GM21717 (cell line): ENCODE measurements around the gene ZMAT3.
"Not testable (repeated sequence)": the region's sequence is repeated elsewhere in the genome, so short reads cannot be mapped to it uniquely, and the experiment has no call there.

ENCODE experiments used
- ATAC-seq: cut with Tn5 transposase; IDR thresholded peaks from one replicate; pipeline ENCODE4 v1.9.1; 2021; ENCODE audit warnings: mild to moderate bottlenecking, moderate library complexity; ENCODE audit not compliant: unreplicated experiment

ZMAT3 gene, protein sequence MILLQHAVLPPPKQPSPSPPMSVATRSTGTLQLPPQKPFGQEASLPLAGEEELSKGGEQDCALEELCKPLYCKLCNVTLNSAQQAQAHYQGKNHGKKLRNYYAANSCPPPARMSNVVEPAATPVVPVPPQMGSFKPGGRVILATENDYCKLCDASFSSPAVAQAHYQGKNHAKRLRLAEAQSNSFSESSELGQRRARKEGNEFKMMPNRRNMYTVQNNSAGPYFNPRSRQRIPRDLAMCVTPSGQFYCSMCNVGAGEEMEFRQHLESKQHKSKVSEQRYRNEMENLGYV

DNA sequence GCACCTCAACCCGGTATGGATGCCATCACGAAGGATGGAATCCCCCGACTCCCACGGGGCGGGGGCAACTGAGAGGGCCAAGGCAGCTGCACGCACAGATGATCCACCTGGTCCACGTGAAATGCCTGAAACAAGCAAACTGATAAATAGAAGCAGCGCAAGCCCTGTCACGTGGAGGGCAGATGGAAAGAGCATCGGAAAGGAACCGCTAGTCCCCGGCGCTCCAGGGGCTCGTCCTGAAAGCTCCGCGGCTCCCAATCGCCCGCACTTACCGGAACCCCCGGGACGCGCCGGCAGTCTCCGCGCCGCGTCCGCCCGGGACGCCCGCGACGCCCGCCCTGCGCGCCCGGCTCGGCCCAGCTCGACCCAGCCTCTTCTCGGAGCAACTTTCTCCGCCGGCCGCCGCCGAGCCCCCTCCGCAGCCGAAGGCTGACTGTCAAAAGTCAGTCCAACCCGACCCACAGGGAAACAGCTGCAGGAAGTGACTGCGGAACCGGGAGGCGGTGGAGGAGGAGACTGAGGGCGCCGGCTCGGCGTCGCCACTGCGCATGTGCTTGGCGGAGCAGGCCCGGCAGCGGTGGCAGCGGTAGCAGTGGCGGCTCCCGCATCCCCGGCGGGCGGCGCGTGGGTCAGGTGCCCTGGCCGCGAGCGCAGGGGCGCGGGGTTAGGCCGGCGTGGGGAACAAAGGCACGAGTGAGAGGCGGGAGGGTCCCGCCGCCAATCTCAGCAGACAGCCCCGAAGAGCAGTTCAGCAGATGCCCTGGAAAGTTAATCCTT is at the start of gene ZMAT3:
Gene ZMAT3, minus strand, starts transcription at position 487 of the 777 bp plus-strand sequence. CDS start 4,057 bp downstream, outside the sequence.
- ATAC-seq = peak; percentile 65

DNA sequence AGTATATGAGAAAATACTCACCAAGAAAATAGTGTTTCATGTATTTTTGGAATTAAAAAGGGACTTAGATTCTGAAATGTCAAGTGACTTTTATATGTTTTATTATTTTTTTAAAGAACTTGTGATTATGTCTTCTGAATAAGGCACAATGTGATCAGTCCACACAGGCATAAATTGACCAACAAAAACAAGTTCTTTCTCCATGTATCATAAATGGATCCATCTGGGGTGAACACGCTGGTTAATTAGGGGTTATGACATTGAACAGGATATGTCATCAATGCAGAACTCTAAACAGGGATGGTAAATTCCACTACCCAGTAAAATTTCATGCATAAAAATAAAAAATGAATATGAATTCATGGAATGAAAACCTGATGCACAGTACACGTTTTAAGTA is 45.2 kb upstream of the ZMAT3 start:
- no peak for ATAC-seq

DNA sequence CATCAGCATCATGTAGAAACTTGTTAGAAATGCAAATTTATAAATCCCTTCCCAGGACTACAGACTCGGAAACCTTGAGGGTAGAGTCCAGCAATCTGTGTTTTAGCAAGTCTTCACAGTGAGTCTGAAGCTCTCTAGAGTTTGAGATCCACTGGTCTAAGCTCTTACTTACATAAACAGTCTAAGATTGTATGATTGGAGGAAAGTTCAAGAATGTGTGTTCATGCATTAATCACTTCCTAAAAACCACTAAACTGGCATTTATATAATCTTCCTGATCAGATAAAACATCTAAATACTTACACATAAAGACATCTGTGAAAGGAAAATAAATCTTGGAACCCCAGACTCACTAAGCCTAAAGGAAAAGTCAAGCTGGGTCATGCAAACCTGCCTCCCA is 43.8 kb upstream of the ZMAT3 start:
- ATAC-seq = not testable (repeated sequence)

DNA sequence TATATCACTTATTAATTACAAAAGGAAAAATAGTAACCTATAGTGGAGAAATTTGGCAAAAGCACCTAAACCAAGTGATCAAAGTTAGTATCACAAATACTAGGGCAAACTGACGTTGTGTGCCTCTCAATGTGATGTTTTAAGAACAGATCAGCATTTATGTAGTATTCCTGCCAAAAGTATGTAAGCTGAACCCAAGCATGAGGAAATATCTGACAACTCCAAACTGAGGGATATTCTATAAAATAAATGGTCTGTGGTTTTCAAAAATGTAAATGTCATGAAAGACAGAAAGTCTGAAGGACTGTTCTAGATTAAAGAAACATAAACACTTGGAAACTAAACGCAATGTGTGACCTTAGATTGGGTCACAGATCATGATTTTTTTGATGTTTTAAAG is 42.3 kb upstream of the ZMAT3 start:
- no peak for ATAC-seq

DNA sequence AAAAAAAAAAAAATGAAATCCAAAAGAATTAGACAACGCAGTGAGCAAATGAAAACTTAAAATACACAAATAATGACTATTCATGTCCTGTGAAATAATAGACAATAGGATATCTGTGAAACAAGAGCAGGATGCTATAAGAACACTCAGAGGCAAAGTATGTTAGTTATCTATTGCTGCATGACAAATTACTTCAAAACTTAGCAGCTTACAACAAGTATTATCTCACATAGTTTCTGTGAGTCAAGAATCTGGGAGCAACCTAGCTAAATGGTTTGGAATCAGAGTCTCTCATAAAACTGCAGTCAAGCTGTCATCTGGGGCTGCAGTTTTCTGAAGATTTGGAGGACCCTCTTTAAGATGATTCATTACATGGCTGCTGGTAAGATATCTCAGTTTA is 36.5 kb upstream of the ZMAT3 start:
- no peak for ATAC-seq

DNA sequence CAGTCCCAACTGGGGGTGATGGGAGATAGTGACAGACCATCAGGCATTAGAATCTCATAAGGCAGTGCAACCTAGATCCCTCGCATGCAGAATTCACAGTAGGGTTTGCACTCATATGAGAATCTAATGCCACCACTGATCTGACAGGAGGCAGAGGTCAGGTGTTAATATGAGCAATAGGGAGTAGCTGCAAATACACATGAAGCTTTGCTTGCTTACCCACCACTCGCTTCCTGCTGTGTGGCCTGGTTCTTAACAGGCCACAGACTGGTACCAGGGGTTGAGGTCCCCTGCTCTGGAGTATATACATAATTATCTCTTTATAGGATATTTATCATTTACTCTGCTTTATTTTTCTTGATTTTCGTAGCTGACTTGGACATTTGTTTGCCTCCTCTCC is 36.0 kb upstream of the ZMAT3 start:
- ATAC-seq = no peak

DNA sequence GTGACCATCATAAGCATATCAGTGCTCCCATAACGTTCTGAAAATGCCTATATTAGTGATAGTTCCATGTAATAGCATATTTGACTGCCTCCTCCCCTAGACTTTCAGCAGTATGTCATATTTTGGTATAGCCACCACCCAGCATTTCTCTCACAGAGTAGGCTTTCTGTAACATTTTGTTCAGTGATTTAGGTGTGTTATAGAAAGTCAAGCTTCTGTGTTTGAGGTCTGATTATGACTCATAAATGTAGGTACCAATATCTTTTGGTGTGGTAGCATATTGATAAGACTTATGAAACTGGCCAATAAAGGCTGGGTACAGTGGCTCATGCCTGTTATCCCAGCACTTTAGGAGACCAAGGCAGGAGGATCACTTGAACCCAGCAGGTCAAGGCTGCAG is 34.3 kb upstream of the ZMAT3 start:
- ATAC-seq = no peak

DNA sequence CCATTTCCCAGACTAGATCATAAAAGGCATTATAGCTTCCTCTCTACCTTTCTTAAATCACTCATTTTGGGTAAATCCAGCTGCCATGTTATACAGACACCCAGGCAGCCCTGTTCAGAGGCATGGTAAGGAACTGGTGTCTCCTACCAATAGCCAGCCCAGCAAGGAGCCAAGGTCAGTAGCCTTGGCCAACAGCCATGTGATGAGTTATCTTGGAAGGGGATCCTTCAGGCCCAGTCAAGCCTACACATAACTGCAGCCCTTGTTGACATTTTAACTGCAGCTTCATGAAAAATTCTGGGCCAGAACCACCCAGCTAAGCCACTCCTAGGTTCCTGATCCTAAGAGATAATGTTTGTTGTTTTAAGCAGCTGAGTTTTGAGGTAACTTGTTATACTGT is 29.0 kb upstream of the ZMAT3 start:
- no peak for ATAC-seq

DNA sequence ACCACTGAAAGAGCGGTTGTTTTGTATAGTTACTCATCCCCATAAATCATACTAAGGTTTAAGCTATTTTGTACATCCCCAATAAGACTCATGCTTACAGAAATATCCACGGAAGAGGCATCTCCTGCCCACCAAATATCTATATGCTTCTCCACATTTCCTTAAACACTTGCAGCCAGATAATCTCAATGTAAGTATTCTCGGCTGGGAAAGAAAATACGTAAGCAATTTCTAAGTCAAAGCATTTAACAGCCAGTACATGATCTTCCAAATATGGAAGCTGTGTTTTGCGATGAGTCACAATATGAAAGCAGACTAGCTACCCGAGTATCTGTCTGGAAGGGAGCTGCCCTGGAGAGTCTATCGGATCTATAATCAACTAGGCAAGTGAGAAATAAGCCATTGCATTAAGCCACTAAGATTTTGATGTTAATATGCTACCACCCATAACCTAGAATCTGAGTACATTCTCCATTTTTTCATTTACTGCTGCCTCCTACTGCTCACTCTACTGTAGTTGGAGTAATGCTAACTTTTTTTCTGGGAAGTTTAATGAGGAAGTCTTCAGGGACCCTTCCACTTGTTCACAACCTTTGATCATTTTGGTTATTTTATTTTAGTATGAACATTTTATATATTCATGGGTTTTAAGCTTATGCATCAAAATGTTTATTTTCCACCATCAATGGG is 26.9 kb upstream of the ZMAT3 start:
- ATAC-seq = no peak

DNA sequence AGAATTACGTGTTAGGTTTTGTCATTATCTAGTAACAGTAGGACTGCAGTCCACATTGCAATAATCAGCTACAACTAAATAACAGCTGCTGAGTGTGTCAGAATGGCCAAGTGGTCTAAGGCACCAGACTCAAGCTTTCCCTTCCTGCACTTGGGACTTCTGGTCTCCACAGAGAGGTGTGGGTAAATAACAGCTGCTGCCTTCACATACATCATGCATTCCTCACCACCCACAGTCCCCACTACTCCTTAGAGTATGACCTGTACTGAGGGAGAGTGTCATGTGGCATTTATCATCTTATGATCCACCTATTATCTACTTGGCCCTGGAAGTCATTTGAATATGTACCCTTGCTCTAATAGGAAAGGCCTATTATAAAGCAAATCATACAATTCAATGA is 22.2 kb upstream of the ZMAT3 start:
- no peak for ATAC-seq

DNA sequence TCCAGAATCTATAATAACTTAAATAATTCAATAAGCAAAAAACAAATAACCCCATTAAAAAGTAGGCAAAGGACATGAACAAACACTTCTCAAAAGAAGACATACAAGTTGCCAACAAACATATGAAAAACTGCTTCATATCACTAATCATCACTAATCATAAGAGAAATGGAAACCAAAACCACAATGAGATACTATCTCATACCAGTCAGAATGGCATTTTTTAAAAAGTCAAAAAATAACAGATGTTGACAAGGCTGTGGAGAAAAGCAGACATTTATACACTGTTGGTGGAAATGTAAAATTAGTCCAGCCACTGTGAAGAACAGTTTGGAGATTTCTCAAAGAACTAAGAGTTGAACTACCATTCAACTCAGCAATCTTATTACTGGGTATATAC is 19.5 kb upstream of the ZMAT3 start:
- ATAC-seq = peak; percentile 66

DNA sequence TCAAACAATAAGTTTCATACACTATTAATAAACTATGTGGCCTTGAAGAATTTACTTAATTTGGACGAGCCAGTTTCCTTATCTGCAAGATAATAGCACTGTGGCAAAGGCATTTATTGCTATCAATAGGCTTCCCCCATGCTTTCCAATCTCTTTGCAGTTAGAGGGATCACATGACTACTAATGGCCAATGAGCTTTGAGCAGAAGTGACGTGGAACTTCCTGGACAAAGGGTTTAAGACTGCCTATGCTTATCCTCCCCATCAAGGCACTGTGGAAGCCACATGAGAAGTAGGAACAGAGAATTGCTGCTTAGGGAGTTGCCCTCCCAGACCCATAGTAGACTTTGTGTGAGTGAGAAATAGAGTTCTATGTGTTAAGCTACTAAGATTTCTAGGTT is 16.7 kb upstream of the ZMAT3 start:
- ATAC-seq = no peak

DNA sequence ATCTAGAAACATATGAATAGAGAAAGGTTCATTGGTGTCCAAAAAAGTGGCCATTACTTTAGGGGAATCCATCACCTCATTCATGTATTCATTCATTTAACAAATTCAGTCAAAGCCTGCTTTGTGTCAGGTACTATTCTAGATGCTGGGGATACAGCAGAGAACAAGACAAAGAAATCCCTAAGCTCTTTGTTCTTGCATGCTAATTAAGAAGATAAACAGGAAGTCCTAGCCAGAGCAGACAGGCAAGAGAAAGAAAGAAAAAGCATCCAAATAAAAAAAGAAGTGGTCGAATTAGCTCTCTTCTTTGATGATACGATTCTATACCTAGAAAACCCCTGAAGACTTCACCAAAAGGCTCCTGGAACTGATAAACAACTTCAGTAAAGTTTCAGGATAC is 12.4 kb upstream of the ZMAT3 start:
- no peak for ATAC-seq

DNA sequence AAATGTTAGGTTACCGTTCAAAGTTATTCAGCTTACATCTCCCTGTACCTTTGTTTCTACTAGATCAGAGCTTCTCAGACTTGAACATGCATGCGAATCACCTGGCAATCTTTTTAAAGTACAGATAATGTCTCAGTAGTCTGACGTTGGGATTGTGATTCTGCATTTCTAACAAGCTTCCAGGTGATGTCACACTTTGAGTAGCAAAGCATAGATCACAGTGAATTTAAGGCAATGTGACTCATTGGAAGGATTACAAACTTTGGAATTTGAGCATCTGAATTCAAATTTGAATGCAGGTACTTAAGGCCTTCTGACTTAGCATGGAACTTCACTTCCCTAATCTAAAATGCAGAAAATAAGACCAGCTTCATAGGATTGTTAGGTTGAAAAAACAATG is 10.8 kb upstream of the ZMAT3 start:
- no peak for ATAC-seq

DNA sequence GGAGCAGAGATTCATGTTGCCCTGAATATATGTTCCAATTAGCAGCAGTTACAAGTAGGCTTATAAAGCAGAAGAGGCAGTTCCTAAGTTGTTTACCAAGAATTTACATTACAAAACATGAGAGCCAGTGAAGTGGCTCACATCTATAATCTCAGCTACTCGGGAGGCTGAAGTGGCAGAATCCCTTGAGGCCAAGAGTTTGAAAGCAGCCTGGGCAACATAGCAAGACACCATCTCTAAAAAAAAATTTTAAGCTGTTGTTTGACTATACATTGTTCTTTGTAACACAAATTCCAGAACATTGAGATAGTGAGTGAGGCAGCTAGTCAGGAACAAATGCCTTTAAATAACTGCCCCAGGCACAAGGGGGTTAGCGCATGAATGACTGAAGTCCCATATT is 10.3 kb upstream of the ZMAT3 start:
- no peak for ATAC-seq

DNA sequence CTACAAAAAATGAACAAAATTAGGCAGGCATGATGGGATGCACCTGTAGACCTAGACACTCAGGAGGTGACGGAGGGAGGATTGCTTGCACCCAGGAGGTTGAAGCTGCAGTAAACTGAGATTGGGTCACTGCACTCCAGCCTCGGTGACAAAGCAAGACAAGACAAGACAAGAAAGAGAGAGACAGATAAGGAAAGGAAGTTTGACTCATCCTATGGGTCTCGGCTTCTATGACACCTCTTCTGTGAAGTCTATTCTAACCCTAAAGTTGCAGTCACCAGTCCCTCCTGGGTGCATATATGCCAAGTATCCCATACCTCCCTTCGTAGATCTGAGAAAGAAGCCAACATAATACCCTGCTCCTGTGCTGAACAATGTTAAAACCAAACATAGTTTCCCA is 7.9 kb upstream of the ZMAT3 start:
- ATAC-seq = no peak

DNA sequence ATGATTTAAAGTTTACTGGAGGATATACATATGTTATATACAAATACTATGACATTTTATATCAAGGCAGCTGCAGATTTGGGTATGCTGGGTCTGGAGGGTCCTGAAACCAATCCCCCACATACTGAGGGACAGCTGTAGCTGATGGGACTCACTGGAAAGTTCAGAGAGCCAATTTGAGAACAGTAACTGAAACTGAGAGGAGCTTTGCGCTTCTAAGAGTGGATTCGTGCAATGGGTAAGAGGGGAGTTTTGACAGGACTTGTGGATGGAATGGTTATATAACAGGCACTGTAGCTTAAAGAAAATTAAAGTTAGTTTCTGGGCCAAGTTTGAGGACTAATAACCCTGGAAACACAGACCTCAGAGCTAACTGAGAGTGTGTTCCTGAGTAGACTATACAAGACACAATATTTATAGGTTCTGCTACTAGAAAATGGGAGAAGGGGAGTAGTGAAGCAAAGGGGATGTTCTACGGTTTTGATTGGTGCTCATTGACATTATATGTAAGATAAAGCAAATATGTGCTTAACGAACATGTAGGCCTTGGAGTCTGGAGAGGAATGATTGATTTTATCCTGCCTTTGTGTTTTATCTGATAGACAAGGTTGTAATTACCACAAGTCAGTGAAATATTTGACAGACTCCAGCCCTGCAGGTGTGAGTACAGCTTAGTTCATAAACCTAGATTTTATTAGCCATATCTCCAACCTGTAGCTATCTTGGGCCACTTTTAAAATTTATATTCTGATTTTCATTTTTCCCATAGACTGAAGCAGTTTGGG is 4.8 kb upstream of the ZMAT3 start:
- peak; percentile 52 for ATAC-seq

DNA sequence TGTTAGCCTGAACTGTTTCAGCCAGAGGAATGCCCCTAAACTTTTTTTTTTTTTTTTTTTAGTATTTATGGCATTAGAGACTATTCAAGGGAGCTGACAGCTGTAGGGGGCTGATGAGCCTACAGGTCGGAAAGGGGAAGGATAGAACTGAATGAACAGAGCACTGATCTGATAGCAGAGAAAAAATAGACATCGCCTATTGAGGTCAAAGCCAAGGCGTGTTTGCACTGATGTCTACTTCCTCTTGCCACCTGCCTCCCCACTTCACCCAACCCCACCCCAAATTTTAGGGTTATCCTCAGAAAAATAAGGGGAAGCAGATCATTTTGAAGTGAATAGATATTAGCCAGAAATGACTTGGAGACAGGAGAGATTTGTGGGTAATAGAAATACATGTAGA is 3.0 kb upstream of the ZMAT3 start:
- peak; percentile 30 for ATAC-seq

DNA sequence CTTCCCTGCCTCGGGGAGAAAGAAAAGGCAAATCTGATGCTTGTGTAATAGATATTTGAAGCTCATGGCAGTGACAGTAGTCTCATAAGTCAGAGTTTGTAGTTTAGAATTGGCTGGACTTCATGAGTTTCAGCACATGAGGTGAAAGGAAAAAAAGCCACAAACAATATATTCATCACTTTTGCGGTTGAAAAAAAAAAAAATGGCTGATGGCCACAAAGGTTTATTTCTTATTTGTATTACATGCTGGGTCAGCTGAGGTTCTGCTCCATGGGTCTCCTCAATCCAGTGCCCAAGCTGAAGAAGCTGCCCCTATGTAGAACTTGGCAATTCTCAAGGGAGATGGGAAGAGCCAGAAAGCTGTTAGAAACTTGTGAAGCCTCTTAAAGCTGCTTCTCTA is 2.2 kb upstream of the ZMAT3 start:
- no peak for ATAC-seq

DNA sequence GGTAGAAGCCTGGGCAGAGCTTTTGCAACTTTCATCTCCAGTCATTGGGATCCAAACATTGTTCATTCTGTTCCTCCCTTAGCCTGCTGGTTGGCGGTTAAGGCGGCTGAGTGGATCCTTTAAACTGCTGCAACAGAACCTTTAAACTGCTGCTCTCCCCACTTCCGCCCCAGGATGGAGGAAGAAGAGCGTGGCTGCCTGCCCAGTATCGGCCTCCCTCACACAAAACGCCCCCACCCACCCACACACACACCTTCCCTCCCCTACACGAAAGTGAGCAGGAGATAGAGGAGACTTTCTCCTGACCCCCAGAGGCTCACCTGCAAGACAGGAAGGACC is 460 bp upstream of the ZMAT3 start:
- ATAC-seq = peak; percentile 30

DNA sequence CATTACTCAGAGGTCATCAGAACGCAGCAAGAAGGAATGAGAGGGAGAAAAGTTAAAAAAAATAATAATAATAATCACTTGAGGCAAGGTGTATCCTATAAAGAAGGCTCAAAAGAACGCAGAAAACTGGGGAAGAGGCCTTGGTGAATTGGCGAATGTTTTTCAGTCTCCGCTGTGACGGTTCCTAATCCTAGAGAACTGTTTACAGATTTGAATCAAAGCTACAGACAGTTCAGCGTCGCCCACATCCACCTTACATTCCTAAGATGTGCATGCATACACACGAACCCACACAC is 634 bp downstream of the ZMAT3 start:
- ATAC-seq = no peak
